NCI-H1048 (cell line): ENCODE data around the gene PVALB.

ENCODE experiments used
- DNase-seq: peaks from one replicate; lab custom pipeline; 2025; lab: John Stamatoyannopoulos, UW

The PVALB gene, protein sequence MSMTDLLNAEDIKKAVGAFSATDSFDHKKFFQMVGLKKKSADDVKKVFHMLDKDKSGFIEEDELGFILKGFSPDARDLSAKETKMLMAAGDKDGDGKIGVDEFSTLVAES

DNA sequence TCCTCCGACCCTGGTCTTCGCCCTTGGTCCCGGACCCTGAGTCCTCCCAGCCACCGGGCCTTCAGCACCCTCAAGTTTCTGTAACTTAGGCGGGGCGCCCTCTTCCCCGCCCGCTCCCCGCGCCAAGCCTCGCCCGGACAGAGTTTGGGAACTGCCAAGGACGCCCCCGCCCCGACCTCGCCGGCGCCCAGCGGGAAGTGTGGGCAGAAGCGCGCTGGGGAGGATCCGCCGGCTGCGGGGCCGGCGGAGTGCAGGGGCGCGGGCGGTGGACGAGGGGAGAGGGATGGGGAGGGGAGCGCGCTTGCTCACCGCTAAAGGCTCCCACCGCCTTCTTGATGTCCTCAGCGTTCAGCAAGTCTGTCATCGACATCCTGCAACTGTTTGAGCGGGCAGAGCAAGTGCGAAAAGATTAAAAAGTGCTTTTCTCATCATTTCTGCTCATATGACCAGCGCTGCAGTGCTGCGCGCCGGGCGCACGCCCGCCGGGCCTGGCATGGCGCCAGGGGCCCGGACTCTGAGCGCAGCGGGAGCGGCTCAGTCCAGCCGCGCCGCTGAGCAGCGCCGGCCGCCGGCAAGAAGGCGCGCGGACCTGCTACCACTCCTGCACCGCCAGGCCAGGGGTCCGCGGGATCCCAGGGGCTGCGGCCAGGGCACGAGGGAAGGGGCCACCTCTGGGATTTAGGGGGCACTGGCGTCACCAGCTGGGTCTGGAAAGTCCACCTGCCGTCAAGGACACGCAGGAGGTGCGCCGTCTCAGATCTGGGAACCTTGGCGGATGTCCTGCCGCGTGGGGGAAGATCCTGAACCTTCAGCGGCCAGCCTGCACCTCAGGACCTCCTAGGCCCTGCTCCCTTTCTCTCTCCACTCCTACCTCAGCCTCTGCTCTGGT lies at the start of gene PVALB:
PVALB (minus strand) TSS at position 400 of the 889 bp plus-strand sequence; CDS start at position 370, 30 bp downstream.
- DNase-seq, result no peak

- no peak for DNase-seq
Observed at GRCh38 chr22:36865346-36865745, 48.5 kb upstream of the PVALB start.

DNA sequence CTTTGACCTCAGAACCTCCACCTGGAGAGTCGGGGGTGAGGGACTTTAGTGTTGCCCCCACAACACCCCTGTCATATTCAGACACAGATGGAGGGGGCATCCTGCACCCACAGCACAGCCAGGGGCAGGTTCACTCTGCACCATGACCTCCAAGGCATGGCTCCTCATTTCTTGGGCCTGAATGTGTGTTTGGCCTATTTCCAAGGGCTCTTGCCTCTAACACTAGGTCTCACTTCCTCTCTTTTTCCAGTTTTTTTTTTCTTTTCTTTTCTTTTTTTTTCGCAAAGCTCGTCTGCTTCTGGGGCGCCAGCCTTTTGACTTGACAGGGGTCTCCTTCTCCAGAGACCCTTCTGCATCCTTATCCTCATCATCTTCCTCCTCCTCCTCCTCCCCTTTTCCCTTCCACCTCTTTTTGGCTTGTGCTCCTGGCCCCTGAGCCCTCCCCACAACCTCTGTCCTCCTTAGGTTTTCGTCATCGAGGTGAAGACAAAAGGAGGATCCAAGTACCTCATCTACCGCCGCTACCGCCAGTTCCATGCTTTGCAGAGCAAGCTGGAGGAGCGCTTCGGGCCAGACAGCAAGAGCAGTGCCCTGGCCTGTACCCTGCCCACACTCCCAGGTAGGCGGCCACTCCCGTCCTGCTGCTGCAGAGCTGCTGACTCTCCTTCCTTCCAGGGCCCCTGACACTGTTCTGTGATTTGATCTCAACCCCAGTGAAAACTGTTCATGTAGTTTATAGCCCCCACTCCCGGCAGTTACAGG lies 47.8 kb upstream of the PVALB start:
- no peak for DNase-seq

DNA sequence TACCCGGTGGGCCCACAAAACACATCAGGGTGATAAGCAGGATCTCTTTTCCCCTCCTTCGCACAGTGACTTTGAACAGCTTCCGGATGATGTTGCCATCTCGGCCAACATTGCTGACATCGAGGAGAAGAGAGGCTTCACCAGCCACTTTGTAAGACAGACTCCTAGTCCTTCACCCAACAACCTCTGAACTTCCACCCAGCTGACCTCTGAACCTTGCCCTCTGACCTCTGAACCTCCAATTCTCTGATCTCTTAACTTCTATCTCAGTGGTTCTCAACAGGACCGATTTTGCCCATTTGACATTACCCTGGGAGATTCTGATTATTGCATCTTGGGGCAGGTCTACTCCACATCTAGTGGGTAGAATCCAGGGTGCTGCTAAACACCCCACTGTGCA lies 47.1 kb upstream of the PVALB start:
- DNase-seq, result no peak

GRCh38 chr22:36863281-36863680 lies 46.4 kb upstream of the PVALB start:
- DNase-seq, result no peak

GRCh38 chr22:36862251-36863242 lies 45.7 kb upstream of the PVALB start:
- no peak for DNase-seq

DNA sequence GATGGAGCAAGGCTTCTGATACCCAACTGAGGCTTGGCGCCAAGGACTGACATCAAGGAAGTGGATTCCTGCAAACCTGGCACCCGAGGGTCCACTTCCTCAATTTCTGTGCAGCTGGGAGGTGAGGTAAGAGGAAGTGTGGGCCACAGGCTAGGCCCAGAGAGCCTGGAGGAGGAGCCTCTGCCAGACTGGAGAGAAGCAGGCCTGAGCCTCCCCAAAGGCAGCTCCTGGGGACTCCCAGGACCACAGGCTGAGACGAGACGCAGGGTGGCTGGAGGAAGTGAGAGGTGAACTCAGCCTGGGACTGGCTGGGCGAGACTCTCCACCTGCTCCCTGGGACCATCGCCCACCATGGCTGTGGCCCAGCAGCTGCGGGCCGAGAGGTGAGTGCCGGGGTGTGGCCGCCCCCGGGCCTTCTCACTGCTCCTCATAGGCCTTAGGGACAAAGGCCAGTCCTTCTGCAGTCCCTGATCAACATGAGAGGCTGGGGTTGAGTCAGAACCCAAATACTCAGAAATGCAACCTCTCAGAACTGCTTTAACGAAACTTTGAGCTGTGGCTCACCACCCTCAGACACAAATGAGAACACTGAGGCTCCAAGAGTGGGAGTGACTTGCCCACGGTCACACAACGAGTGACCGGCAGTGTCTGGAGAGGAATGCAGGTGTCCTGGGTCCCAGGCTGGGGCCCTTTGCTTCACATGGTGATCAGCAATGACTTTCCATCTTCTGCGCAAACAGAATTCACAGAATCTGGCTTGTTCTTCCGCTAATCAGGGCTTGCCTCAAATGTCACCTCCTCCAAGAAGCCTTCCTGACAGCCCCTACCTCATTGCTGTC lies 44.2 kb upstream of the PVALB start, which contains the start of gene NCF4:
NCF4 (plus strand) TSS at position 186 of the 839 bp plus-strand sequence; CDS start at position 352, 166 bp downstream.
- DNase-seq, result no peak

GRCh38 chr22:36860438-36860820 lies 43.6 kb upstream of the PVALB start:
- DNase-seq, result no peak

DNA sequence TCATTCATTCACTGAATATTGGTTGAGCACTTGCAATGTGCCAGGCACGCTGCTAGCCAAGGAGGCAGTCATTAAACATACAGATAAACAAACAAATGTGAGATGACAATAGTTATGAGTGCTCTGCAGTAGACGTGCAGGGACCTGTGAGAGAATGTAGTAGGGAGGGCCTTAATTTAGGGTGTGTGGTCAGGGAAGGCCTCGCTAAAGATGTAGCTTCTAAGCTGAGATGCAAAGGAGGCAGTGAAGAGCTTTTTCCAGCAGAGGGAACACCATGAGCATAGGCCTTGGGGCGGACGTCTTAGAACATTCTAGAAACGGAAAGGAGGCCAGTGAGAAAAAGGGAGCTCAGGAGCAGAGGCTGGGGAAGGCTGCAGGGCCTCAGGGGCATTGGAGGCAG lies 43.2 kb upstream of the PVALB start:
- no peak for DNase-seq

GRCh38 chr22:36858966-36859365 lies 42.1 kb upstream of the PVALB start:
- no peak for DNase-seq

GRCh38 chr22:36858156-36858555 lies 41.3 kb upstream of the PVALB start:
- no peak for DNase-seq

GRCh38 chr22:36856792-36857135 lies 39.9 kb upstream of the PVALB start:
- no peak for DNase-seq

GRCh38 chr22:36856121-36856791 lies 39.4 kb upstream of the PVALB start:
- peak; percentile 67 for DNase-seq

GRCh38 chr22:36855478-36855877 lies 38.6 kb upstream of the PVALB start:
- DNase-seq, result no peak

GRCh38 chr22:36853407-36854099 lies 36.7 kb upstream of the PVALB start:
- no peak for DNase-seq

DNA sequence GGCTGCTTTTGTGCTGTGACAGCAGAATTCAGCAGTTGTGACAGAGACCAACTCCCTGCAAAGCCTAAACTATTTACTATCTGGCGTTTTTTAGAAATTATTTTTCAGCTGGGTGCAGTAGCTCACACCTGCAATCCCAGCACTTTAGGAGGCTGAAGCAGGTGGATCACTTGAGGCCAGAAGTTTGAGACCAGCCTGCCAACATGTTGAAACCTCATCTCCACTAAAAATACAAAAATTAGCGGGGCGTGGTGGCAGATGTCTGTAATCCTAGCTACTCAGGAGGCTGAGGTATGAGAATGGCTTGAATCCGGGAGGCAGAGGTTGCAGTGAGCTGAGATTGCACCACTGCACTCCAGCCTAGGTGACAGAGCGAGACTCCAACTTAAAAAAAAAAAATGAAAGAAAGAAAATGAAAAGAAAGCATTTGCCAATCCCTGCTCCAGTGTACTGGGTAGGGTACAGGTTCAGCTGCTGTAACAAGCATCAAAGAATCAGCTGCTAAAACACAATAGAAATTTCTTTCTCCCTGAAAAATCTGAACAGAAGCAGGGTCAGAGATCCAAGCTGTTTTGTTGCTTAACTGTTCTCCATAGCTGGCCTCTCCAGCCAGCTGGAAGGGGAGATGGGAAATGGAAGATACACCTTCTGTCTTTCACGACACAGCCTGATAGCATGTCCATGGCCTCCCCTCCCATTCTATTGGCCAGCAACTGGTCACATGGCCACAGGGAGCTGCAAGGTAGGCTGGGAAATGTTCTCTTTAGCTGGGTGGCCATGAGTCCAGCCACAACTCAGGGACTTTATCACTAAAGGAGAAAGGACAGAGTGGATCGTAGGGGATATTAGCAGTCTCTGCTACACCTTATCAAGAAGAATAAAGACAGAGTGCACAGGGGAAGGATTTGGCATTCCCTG lies 35.5 kb upstream of the PVALB start:
- DNase-seq, result no peak

DNA sequence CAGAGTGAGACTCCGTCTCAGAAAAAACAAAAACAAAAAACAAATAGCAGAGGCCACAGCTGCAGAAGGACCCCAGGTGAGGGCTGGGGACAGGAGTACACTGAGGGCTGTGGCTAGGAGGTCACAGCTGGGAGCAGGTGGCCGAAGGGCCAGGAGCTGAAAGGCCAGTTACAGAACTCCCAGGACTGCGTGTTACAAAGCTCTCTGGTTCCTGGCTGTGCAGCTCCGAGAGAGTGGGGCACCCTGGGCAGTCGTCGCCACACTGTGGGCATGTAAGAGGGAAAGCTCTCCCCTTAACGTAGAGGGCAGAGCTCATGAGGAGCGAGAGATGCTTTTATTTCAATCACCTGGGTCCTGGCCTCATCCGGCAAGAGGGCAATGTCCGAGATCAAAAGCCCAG lies 33.8 kb upstream of the PVALB start:
- no peak for DNase-seq

GRCh38 chr22:36850056-36850455 lies 33.2 kb upstream of the PVALB start:
- no peak for DNase-seq
